Lower leg skin (tissue), 4 donors: Measurements from ENCODE around the gene HSPA4. TPM values are rescaled to one million over a fixed set of nuclear protein-coding genes. Genes with fewer than 3 reads are reported as not detected.

Source experiments
- DNase-seq, 2 donors: peaks; one replicate each; pipeline ENCODE4 v3.0.0-alpha.2; 2019; ENCODE audit warnings: low spot score in 2 of 2
- H3K4me3 ChIP-seq: fragments of 200-600 bp; sonication (generic); 2 replicates; pipeline ENCODE4 v1.5.1; 2017; ENCODE audit warnings: mild to moderate bottlenecking, low read depth; ENCODE audit not compliant: poor library complexity, severe bottlenecking
- POLR2A ChIP-seq, 2 donors: fragments of 450-650 bp; IDR thresholded peaks; one replicate each; pipeline ENCODE4 v1.6.1; 2016 to 2017; ENCODE audit warnings: antibody characterized with exemption in 2 of 2, mild to moderate bottlenecking in 1 of 2, moderate library complexity in 1 of 2
- WGBS, 2 donors: methylation state at CpG; one replicate each; pipeline ENCODE4 v1.1.5; 2018; 5-methylcytosine and 5-hydroxymethylcytosine counted together
- intact Hi-C: fragments of 100-400 bp; cut with DNase I; formaldehyde crosslinking; loops from one replicate; pipeline ENCODE4 v1.15.0; 2023; ENCODE audit warnings: low total_unique reads
- total RNA-seq, 4 donors: library from RNA; depleted of rRNA; stranded (reverse); fragments of >200 nt; gene quantifications; one replicate each; pipeline ENCODE4 v1.1.0, GENCODE V29; 2016
- TF ChIP-seq, protein P1 (sequence below), 3 donors: fragments of 450-650 bp; IDR thresholded peaks; one replicate each; pipeline ENCODE4 v1.5.1; 2016; ENCODE audit warnings: antibody characterized with exemption in 3 of 3, mild to moderate bottlenecking in 3 of 3, moderate library complexity in 2 of 3

HSPA4 gene
- total RNA-seq, 4 donors from 2014 or later, result 33.0 to 49.3 (median 42.2) TPM

DNA sequence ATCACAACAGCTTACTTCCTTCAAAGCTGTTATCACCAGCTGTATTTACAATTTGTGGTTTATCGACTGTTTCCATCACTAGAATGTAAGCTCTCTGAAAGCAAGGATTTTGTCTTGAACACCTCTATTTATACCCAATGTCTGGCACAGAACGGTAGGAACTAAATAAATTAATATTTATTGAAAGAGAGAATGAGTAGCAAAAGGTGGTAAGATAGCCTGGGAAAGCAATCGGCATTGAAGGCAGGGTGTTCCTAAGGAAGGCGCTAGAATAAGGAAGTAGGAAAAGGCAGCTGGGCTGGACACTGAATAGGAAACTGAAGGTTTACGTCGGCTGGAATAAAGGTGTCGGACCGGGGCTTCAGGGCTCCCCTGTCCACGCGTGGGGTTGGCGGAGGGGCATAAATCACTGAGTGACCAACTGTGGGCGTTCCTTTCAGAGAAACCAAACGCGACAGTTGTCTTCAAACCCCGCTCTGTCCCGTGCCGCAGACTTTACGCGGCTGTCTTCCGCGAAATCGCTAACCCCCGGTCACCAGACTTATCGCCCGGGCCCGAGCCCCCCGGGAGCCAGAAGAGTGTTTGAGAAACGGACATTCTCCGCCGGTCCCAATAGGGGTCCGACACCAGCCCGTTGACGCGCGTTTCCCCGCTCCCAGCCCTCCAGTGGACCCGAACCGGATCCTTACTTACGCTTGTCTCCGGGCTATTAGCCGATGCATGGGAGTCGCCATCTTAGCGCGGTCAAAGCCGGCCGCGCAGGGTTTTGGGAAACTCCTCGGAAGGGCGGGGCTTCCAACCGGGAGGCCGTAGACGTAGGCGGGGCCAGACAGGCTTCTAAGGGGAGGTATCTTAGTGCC lies 25.8 kb upstream of the HSPA4 start, which contains the start of gene ZCCHC10:
TSS of gene ZCCHC10 (minus strand) at position 746 of the 860 bp plus-strand sequence. CDS start at position 734, 12 bp downstream.
- no peak for TF ChIP-seq POLR2A (IDR thresholded peaks at IDR 0.05)
- TF ChIP-seq, protein P1, sequence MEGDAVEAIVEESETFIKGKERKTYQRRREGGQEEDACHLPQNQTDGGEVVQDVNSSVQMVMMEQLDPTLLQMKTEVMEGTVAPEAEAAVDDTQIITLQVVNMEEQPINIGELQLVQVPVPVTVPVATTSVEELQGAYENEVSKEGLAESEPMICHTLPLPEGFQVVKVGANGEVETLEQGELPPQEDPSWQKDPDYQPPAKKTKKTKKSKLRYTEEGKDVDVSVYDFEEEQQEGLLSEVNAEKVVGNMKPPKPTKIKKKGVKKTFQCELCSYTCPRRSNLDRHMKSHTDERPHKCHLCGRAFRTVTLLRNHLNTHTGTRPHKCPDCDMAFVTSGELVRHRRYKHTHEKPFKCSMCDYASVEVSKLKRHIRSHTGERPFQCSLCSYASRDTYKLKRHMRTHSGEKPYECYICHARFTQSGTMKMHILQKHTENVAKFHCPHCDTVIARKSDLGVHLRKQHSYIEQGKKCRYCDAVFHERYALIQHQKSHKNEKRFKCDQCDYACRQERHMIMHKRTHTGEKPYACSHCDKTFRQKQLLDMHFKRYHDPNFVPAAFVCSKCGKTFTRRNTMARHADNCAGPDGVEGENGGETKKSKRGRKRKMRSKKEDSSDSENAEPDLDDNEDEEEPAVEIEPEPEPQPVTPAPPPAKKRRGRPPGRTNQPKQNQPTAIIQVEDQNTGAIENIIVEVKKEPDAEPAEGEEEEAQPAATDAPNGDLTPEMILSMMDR (IDR thresholded peaks at IDR 0.05), result no peak
- H3K4me3 ChIP-seq, result peak within 1 kb of the TSS; percentile 71
- intact Hi-C loops, result no loop called here
- DNase-seq, result peak; percentile 93 to 98
- 1% methylated on average over 23 to 53 of the region's 53 CpGs for WGBS, 2 donors

DNA sequence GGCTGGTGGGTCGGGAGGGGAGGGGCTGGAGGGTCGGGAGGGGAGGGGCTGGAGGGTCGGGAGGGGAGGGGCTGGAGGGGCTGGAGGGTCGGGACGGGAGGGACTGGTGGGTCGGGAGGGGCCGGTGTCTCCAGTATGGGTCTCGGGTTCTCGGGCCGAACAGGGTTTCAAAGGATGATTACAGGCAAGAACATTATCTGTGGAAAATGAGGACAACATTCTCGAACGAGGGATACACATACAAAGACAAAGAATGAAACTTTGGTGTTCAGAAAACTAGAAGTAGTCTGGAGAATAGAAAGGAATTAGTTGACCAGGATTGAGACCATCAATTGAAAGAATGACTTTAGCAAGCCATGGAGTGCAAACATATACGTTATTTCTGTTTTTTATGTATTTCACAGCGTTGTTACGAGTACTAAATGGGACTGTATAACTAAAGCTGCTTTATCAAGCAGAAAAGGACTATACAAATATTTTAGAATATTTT lies 25.1 kb upstream of the HSPA4 start:
- no peak overlapping the region for H3K4me3 ChIP-seq
- TF ChIP-seq, protein P1 (IDR thresholded peaks at IDR 0.05), result no peak
- no peak for TF ChIP-seq POLR2A (IDR thresholded peaks at IDR 0.05)
- no peak for DNase-seq
- intact Hi-C loops, result no loop called here
- 4 to 9% methylated on average over 15 of the region's 15 CpGs for WGBS, 2 donors

DNA sequence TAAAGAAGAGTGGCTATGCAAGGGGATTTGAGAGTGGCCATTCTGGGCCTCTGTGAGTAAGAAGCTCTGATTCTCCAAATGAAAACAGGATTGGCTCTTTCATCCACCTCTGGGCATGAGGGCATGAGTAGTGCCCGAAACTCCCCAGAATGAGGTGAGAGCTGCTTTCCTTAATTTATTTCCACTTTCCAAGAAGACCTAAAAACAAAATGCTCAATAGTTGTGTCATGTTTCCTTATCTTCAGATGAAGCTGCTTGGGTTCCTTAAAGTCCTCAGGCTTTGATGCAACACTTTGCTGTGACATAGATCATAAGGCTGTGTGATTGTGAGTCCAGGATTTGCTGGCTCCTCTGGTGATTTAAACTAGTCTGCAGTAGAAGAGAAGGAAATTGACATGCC lies 22.4 kb upstream of the HSPA4 start:
- 96 to 97% methylated on average over 1 of the region's 1 CpG for WGBS, 2 donors
- no peak overlapping the region for H3K4me3 ChIP-seq
- no peak for DNase-seq
- TF ChIP-seq POLR2A (IDR thresholded peaks at IDR 0.05), result no peak
- TF ChIP-seq, protein P1 (IDR thresholded peaks at IDR 0.05), result no peak
- intact Hi-C loops, result no loop called here

DNA sequence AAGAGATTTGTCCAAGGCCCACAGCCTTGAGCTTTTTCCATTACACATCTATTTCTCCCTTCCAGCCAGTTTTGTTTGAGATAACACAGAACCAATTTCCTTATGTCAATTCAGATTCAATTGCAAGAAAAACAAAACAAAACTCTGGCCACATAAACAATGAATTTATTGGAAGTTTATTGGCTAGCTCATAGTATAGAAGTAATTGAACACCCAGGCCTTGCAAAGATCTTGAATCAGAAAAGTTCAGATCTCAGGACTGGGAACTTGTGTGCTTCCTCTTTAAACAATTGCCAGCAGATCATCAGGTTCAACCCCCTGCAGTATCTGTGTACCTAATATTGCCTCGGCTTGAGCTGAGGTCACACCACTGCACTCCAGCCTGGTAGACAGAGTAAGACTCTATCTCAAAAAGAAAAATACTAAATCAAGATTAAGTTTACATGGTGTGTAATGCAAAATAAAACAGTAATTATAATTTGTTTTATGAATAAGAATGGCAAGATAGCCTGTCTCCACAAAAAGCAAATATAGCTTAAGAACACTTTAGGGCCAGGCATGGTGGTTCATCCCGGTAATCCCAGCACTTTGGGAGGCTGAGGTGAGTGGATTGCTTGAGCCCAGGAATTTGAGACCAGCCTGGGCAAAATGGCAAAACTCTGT lies 21.3 kb upstream of the HSPA4 start:
- H3K4me3 ChIP-seq, result no peak overlapping the region
- TF ChIP-seq POLR2A (IDR thresholded peaks at IDR 0.05), result no peak
- TF ChIP-seq, protein P1 (IDR thresholded peaks at IDR 0.05), result no peak
- no peak for DNase-seq
- WGBS, 2 donors, result 83 to 88% methylated on average over 2 of the region's 2 CpGs
- intact Hi-C loops, result no loop called here

DNA sequence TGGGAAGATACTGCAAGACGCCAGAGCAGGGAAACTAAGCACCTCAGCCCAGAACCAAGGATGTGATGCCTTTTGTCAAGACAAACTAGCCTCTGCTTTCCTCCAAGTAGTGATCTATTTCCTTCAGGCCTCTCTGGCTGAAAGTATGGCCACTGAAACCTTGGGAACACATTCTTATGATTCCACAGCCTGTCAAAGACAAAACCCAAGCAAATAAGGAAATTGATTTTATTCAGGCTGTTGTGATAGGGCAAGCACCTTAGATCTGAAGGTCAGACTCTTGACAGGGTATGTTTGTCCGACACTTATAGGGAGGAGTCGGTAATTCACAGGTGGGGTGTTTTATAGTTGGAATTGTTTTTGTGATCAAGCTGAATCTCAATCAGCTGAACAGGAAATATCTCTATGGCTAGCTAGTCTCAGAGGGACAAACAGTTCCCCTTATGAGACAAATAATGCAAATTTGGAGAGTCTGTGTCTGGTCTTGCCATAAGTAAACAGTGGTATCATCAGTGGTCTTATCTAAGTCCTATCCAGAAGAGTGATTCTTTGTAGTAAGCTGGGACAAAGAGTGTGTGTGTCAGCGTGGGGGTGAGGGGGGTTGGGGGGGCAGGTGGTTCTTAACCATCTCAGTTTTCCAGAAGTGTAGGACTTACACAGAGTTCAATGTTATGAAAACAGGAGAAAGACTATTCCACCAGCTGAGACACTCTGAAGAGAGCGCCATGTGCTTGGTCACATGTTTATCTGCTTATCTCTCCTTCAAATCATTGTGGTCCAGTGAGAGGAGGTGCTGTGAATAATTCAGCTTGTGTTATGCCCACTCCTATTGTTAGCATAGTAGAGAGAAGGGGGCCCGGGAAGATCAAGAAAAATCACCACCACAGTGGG lies 18.7 kb upstream of the HSPA4 start:
- peak in 1 of 2 donors; percentile 28 for DNase-seq
- 67 to 74% methylated on average over 6 of the region's 6 CpGs for WGBS, 2 donors
- TF ChIP-seq, protein P1 (IDR thresholded peaks at IDR 0.05), result no peak
- TF ChIP-seq POLR2A (IDR thresholded peaks at IDR 0.05), result no peak
- H3K4me3 ChIP-seq, result no peak overlapping the region
- intact Hi-C loops, result no loop called here
